GM23338 (cell line): ENCODE results near the gene UBA6.

Source experiments
- CTCF ChIP-seq, 2 experiments: fragments of 200-600 bp in 1 of 2; sonication (generic) in 1 of 2; conservative IDR thresholded peaks; 2 replicates each; pipeline versions ENCODE4 v1.5.1 to v1.6.1; 2016 to 2017; ENCODE audit warnings: antibody characterized with exemption in 2 of 2, low read depth in 2 of 2, mild to moderate bottlenecking in 2 of 2, moderate library complexity in 1 of 2
- ETS1 ChIP-seq: IDR thresholded peaks from 2 replicates; pipeline ENCODE4 v1.6.1; 2016; ENCODE audit warnings: antibody characterized with exemption
- EZH2 ChIP-seq: fragments of 200-600 bp; sonication (generic); IDR thresholded peaks from one replicate; pipeline ENCODE4 v1.8.0; 2017; ENCODE audit warnings: antibody characterized with exemption, mild to moderate bottlenecking, low read depth; ENCODE audit not compliant: unreplicated experiment
- EZH2phosphoT487 ChIP-seq: fragments of 200-600 bp; sonication (generic); IDR thresholded peaks from one replicate; pipeline ENCODE4 v1.8.1; 2018; ENCODE audit warnings: antibody characterized with exemption; ENCODE audit not compliant: unreplicated experiment
- POLR2AphosphoS5 ChIP-seq: IDR thresholded peaks from 2 replicates; pipeline ENCODE4 v1.6.1; 2016; ENCODE audit warnings: antibody characterized with exemption, low read depth
- REST ChIP-seq: IDR thresholded peaks from one replicate; pipeline ENCODE4 v1.6.1; 2018; ENCODE audit warnings: antibody characterized with exemption; ENCODE audit not compliant: unreplicated experiment

- TF ChIP-seq CTCF (conservative IDR thresholded peaks at IDR 0.05; ENCODE audit: low read depth in 2 of 2) (peak; percentile 27 to 42; a peak in 3 of 4 replicates), EZH2 (no peak), POLR2AphosphoS5 (peak; percentile 91), EZH2phosphoT487 (no peak), ETS1 (0 out of 2 replicates have a peak, but pooled peaks have one; percentile 55), REST (no peak)
These were observed at the start of gene UBA6 for GRCh38 chr4:67700738-67701516.
